CD4-positive, CD25-positive, alpha-beta regulatory T cell (primary cell): ENCODE data around the gene DVL1. TPM values are rescaled to one million over a fixed set of nuclear protein-coding genes. Genes with fewer than 3 reads are reported as not detected.

Experiments
- ATAC-seq, 2 donors: fragments of 150-1000 bp; cut with Tn5 transposase; one replicate each; pipeline ENCODE4 v1.10.0; 2021; ENCODE audit warnings: low read depth in 2 of 2, moderate number of reproducible peaks in 2 of 2, moderate library complexity in 1 of 2
- DNase-seq, 3 donors: peaks; one replicate each; pipeline versions ENCODE4 v3.0.0 to v3.0.0-alpha.2; 2012 to 2022; ENCODE audit warnings: mixed read lengths in 1 of 3
- H3K27ac ChIP-seq: one replicate; pipeline ENCODE4 v1.7.0; 2013; ENCODE audit warnings: mild to moderate bottlenecking, low read length; ENCODE audit not compliant: insufficient read depth, poor library complexity, severe bottlenecking
- H3K27me3 ChIP-seq: one replicate; pipeline ENCODE4 v1.7.0; 2013; ENCODE audit warnings: low read length; ENCODE audit not compliant: control insufficient read depth, insufficient read depth
- H3K36me3 ChIP-seq: one replicate; pipeline ENCODE4 v1.7.0; 2013; ENCODE audit warnings: mild to moderate bottlenecking, low read length, moderate library complexity; ENCODE audit not compliant: control insufficient read depth, insufficient read depth
- H3K4me1 ChIP-seq: 2 replicates; pipeline ENCODE4 v1.7.0; 2013; ENCODE audit warnings: mild to moderate bottlenecking, low read length; ENCODE audit not compliant: insufficient read depth, control insufficient read depth, poor library complexity, severe bottlenecking
- H3K4me3 ChIP-seq: one replicate; pipeline ENCODE4 v1.7.0; 2013; ENCODE audit warnings: low read depth, mild to moderate bottlenecking, low read length, moderate library complexity
- H3K9me3 ChIP-seq, 2 experiments: 1 replicate in 1 of 2; 2 replicates in 1 of 2; pipeline ENCODE4 v1.7.0; 2013; ENCODE audit warnings: low read length in 2 of 2, mild to moderate bottlenecking in 1 of 2, moderate library complexity in 1 of 2; ENCODE audit not compliant: control insufficient read depth in 2 of 2
- H3K27ac Mint-ChIP-seq, 3 donors: one replicate each; pipeline ENCODE4 v1.8.0; 2020 to 2022; ENCODE audit warnings: mild to moderate bottlenecking in 3 of 3, mixed read lengths in 3 of 3, moderate library complexity in 2 of 3
- H3K27me3 Mint-ChIP-seq: one replicate; pipeline ENCODE4 v1.8.0; 2022; ENCODE audit warnings: mild to moderate bottlenecking, mixed read lengths
- H3K36me3 Mint-ChIP-seq: one replicate; pipeline ENCODE4 v1.8.0; 2020; ENCODE audit warnings: mixed read lengths
- H3K4me1 Mint-ChIP-seq, 4 donors: one replicate each; pipeline ENCODE4 v1.8.0; 2020 to 2022; ENCODE audit warnings: mixed read lengths in 4 of 4, mild to moderate bottlenecking in 1 of 4
- H3K4me3 Mint-ChIP-seq, 4 donors: one replicate each; pipeline ENCODE4 v1.8.0; 2020 to 2022; ENCODE audit warnings: mild to moderate bottlenecking in 4 of 4, mixed read lengths in 4 of 4, moderate library complexity in 3 of 4
- H3K9me3 Mint-ChIP-seq, 7 donors: one replicate each; pipeline ENCODE4 v1.8.0; 2020 to 2022; ENCODE audit warnings: mixed read lengths in 7 of 7, mild to moderate bottlenecking in 3 of 7, moderate library complexity in 2 of 7
- polyA plus RNA-seq, 4 donors: library from polyadenylated mRNA; unstranded; fragments of 300-500 nt; fragmentation: Illumina TruSeq; gene quantifications; one replicate each; pipeline ENCODE4 v1.2.3, GENCODE V29; 2021
- total RNA-seq: library from RNA; stranded (reverse); gene quantifications from one replicate; pipeline ENCODE4 v1.2.3, GENCODE V29; 2022

Gene DVL1
- 40.0 TPM for total RNA-seq
- 1 to 10 TPM in 1 of 4 donors, under 1 TPM in 3; 0.43 to 1.1 (median 0.82) TPM for polyA plus RNA-seq

GRCh38 chr1:1349256-1350012, at the start of gene DVL1:
Gene DVL1 (minus strand): TSS chr1:1349418. CDS start chr1:1349065, 353 bp downstream.
- Histone ChIP-seq H3K9me3 (no peaks in the 10 kb centered on the region), H3K36me3 (no peaks in the 10 kb centered on the region), H3K27ac (peak within 1 kb of the TSS; percentile 69), H3K27me3 (no peaks in the 10 kb centered on the region), H3K4me1 (peaks cover 29% of the 10 kb centered on the region), H3K4me3 (no peak within 1 kb of the TSS)
- Mint-ChIP-seq H3K36me3 (no peaks in the 10 kb centered on the region), H3K9me3 (no peaks in the 10 kb centered on the region), H3K27ac (peak within 1 kb of the TSS in 2 of 3 donors; percentile 14 to 55), H3K27me3 (peaks cover 17% of the 10 kb centered on the region), H3K4me3 (peak within 1 kb of the TSS; percentile 76 to 80 (median 78)), H3K4me1 (peaks cover 0 to 37% (median 3%) of the 10 kb centered on the region in 4 donors)
- ATAC-seq (peak; percentile 77 to 78), DNase-seq (peak; percentile 61 to 75 (median 66))

- Histone ChIP-seq H3K4me1 (peaks cover 30% of the 10 kb centered on the region), H3K27me3 (no peaks in the 10 kb centered on the region), H3K36me3 (peaks cover 55% of the 10 kb centered on the region), H3K9me3 (no peaks in the 10 kb centered on the region), H3K27ac (peak overlapping the region; percentile 83), H3K4me3 (peak overlapping the region; percentile 88)
- Mint-ChIP-seq H3K27me3 (no peaks in the 10 kb centered on the region), H3K4me1 (peaks cover 0 to 69% (median 28%) of the 10 kb centered on the region in 4 donors), H3K27ac (peak overlapping the region; percentile 91 to 93 (median 93)), H3K9me3 (no peaks in the 10 kb centered on the region), H3K4me3 (peak overlapping the region; percentile 92 to 100 (median 94)), H3K36me3 (peaks cover 30% of the 10 kb centered on the region)
- ATAC-seq (no peak), DNase-seq (no peak)
Measured at GRCh38 chr1:1398677-1399186, 49.5 kb upstream of the DVL1 start.

DNA sequence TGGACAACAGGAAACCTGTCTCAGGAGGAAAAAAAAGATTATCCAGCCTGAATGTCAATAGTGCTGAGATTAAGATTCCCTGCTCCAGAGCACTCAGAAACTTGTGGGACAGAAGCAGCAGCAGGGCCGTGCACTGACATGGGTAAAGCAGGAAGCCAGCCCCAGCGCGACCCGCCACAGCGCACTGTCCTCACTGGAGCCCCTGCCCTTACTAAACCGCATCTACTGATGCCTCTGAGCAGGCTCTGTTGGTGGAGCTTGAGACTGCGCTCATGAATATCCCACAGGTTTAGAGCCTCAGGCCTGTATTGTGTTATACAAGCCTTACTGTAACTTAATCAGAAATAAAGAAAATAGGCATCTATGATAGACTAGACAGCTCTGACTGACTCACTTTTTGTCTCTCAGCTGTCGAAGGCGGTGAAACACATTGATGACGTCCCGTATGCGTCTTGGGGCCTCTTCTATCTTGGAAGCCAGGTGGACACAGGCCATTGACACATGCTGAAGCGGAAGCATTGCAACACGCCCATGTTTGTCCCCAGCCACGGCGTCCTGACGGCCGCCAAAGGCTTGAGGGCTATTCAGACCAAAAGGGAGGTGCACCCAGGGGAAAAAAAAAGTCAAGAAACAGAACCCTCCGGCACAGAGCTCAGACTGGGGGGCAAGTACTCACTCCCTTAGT, 48.8 kb upstream of the DVL1 start:
- no peak for DNase-seq

GRCh38 chr1:1395166-1395565, 45.9 kb upstream of the DVL1 start:
- peak overlapping the region in 3 of 4 donors; percentile 77 to 82 (median 78) for H3K4me3 Mint-ChIP-seq
- peaks cover 43% of the 10 kb centered on the region for H3K36me3 Mint-ChIP-seq

More for the DNA sequence above, 48.8 kb upstream of the DVL1 start:
- Histone ChIP-seq H3K27ac (peak overlapping the region; percentile 83), H3K9me3 (no peaks in the 10 kb centered on the region), H3K4me3 (peak overlapping the region; percentile 88), H3K36me3 (peaks cover 58% of the 10 kb centered on the region), H3K4me1 (peaks cover 30% of the 10 kb centered on the region), H3K27me3 (no peaks in the 10 kb centered on the region)
- Mint-ChIP-seq H3K4me1 (peaks cover 0 to 66% (median 25%) of the 10 kb centered on the region in 4 donors), H3K27me3 (no peaks in the 10 kb centered on the region), H3K4me3 (peak overlapping the region; percentile 89 to 100 (median 94)), H3K36me3 (peaks cover 30% of the 10 kb centered on the region), H3K27ac (peak overlapping the region; percentile 91 to 93 (median 93)), H3K9me3 (no peaks in the 10 kb centered on the region)
- ATAC-seq: no peak

GRCh38 chr1:1394116-1394515, 44.9 kb upstream of the DVL1 start:
- Histone ChIP-seq H3K4me1 (peaks cover 17% of the 10 kb centered on the region), H3K27ac (no peak overlapping the region), H3K36me3 (peaks cover 79% of the 10 kb centered on the region), H3K4me3 (no peak overlapping the region), H3K9me3 (no peaks in the 10 kb centered on the region), H3K27me3 (no peaks in the 10 kb centered on the region)
- no peak for ATAC-seq
- Mint-ChIP-seq H3K4me1 (peaks cover 0 to 45% (median 19%) of the 10 kb centered on the region in 4 donors), H3K4me3 (peak overlapping the region in 1 of 4 donors; percentile 58), H3K27ac (no peak overlapping the region), H3K9me3 (no peaks in the 10 kb centered on the region), H3K27me3 (no peaks in the 10 kb centered on the region), H3K36me3 (peaks cover 48% of the 10 kb centered on the region)
- no peak for DNase-seq

More at GRCh38 chr1:1395166-1395565, 45.9 kb upstream of the DVL1 start:
- no peaks in the 10 kb centered on the region for H3K27me3 Mint-ChIP-seq
- ATAC-seq: no peak
- peaks cover 0 to 55% (median 22%) of the 10 kb centered on the region in 4 donors for H3K4me1 Mint-ChIP-seq
- no peak overlapping the region for H3K4me3 ChIP-seq
- H3K36me3 ChIP-seq: peaks cover 70% of the 10 kb centered on the region
- H3K9me3 ChIP-seq: no peaks in the 10 kb centered on the region
- H3K27ac ChIP-seq: no peak overlapping the region
- H3K27ac Mint-ChIP-seq: peak overlapping the region in 1 of 3 donors; percentile 17
- no peaks in the 10 kb centered on the region for H3K9me3 Mint-ChIP-seq
- H3K4me1 ChIP-seq: peaks cover 24% of the 10 kb centered on the region
- no peaks in the 10 kb centered on the region for H3K27me3 ChIP-seq
- no peak for DNase-seq

- Histone ChIP-seq H3K27ac (no peak overlapping the region), H3K27me3 (no peaks in the 10 kb centered on the region), H3K4me1 (peaks cover 14% of the 10 kb centered on the region), H3K9me3 (no peaks in the 10 kb centered on the region), H3K4me3 (no peak overlapping the region), H3K36me3 (peaks cover 82% of the 10 kb centered on the region)
- Mint-ChIP-seq H3K36me3 (peaks cover 50% of the 10 kb centered on the region), H3K9me3 (no peaks in the 10 kb centered on the region), H3K27ac (peak overlapping the region in 1 of 3 donors; percentile 56), H3K4me3 (peak overlapping the region in 1 of 4 donors; percentile 58), H3K27me3 (no peaks in the 10 kb centered on the region), H3K4me1 (peaks cover 0 to 45% (median 19%) of the 10 kb centered on the region in 4 donors)
- DNase-seq (no peak), ATAC-seq (no peak)
Measured at GRCh38 chr1:1393428-1393827, 44.2 kb upstream of the DVL1 start.

- Histone ChIP-seq H3K4me3 (no peak overlapping the region), H3K36me3 (peaks cover 86% of the 10 kb centered on the region), H3K27ac (no peak overlapping the region), H3K27me3 (no peaks in the 10 kb centered on the region), H3K9me3 (no peaks in the 10 kb centered on the region), H3K4me1 (peaks cover 10% of the 10 kb centered on the region)
- H3K9me3 Mint-ChIP-seq: no peaks in the 10 kb centered on the region
- no peak for DNase-seq
- no peaks in the 10 kb centered on the region for H3K27me3 Mint-ChIP-seq
- peaks cover 55% of the 10 kb centered on the region for H3K36me3 Mint-ChIP-seq
- no peak for ATAC-seq
- H3K4me1 Mint-ChIP-seq: peaks cover 0 to 40% (median 16%) of the 10 kb centered on the region in 4 donors
- H3K27ac Mint-ChIP-seq: peak overlapping the region in 1 of 3 donors; percentile 56
- no peak overlapping the region for H3K4me3 Mint-ChIP-seq
Measured at GRCh38 chr1:1393014-1393413, 43.8 kb upstream of the DVL1 start.
